GM19463 (cell line): ENCODE measurements around the gene PDZK1IP1.
"Not testable (repeated sequence)": the region's sequence is repeated elsewhere in the genome, so short reads cannot be mapped to it uniquely, and the experiment has no call there.

Source experiments
- ATAC-seq: cut with Tn5 transposase; IDR thresholded peaks from one replicate; pipeline ENCODE4 v1.9.1; 2021; ENCODE audit warnings: mild to moderate bottlenecking, moderate library complexity; ENCODE audit not compliant: unreplicated experiment

Gene PDZK1IP1

GRCh38 chr1:47223921-47224675, 34.3 kb upstream of the PDZK1IP1 start:
- no peak for ATAC-seq

- no peak for ATAC-seq
Observed at GRCh38 chr1:47223174-47223920, 33.5 kb upstream of the PDZK1IP1 start.

- no peak for ATAC-seq
Observed at GRCh38 chr1:47222476-47222875, 32.6 kb upstream of the PDZK1IP1 start.

- ATAC-seq: no peak
Observed at GRCh38 chr1:47219590-47220220, 29.9 kb upstream of the PDZK1IP1 start.

- no peak for ATAC-seq
Observed at GRCh38 chr1:47219001-47219400, 29.2 kb upstream of the PDZK1IP1 start.

- no peak for ATAC-seq
Observed at GRCh38 chr1:47216278-47217059, 26.6 kb upstream of the PDZK1IP1 start.

- no peak for ATAC-seq
Observed at GRCh38 chr1:47215713-47216112, 25.9 kb upstream of the PDZK1IP1 start.

- no peak for ATAC-seq
Observed at GRCh38 chr1:47214549-47214948, 24.7 kb upstream of the PDZK1IP1 start.

- no peak for ATAC-seq
Observed at GRCh38 chr1:47213230-47213963, 23.6 kb upstream of the PDZK1IP1 start.

- ATAC-seq: no peak
Observed at GRCh38 chr1:47212636-47213229, 22.9 kb upstream of the PDZK1IP1 start.

GRCh38 chr1:47211796-47212269, 22.0 kb upstream of the PDZK1IP1 start:
- no peak for ATAC-seq

- ATAC-seq: no peak
Observed at GRCh38 chr1:47210666-47211065, 20.8 kb upstream of the PDZK1IP1 start.

GRCh38 chr1:47209725-47210325, 20.0 kb upstream of the PDZK1IP1 start:
- no peak for ATAC-seq

- no peak for ATAC-seq
Observed at GRCh38 chr1:47209091-47209490, 19.3 kb upstream of the PDZK1IP1 start.

GRCh38 chr1:47208374-47208850, 18.6 kb upstream of the PDZK1IP1 start:
- ATAC-seq: no peak

GRCh38 chr1:47207803-47208373, 18.1 kb upstream of the PDZK1IP1 start:
- ATAC-seq: no peak

- no peak for ATAC-seq
Observed at GRCh38 chr1:47205918-47206317, 16.1 kb upstream of the PDZK1IP1 start.

- not testable (repeated sequence) for ATAC-seq
Observed at GRCh38 chr1:47203504-47203903, 13.7 kb upstream of the PDZK1IP1 start.

GRCh38 chr1:47201179-47201578, 11.3 kb upstream of the PDZK1IP1 start:
- no peak for ATAC-seq
